GM21529 (cell line): ENCODE results near the gene PUDP.

Source experiments
- ATAC-seq: cut with Tn5 transposase; IDR thresholded peaks from one replicate; pipeline ENCODE4 v1.9.1; 2021; ENCODE audit not compliant: unreplicated experiment

The PUDP gene

GRCh38 chrX:7076245-7076661, 71.7 kb downstream of the PUDP start:
- ATAC-seq, result no peak

GRCh38 chrX:7074908-7075204, 73.1 kb downstream of the PUDP start:
- ATAC-seq, result no peak

- ATAC-seq, result no peak
Observed at GRCh38 chrX:7074148-7074907, 73.6 kb downstream of the PUDP start.

- no peak for ATAC-seq
Observed at GRCh38 chrX:7073336-7073735, 74.6 kb downstream of the PUDP start.

GRCh38 chrX:7072856-7073255, 75.1 kb downstream of the PUDP start:
- no peak for ATAC-seq

GRCh38 chrX:7071390-7071789, 76.6 kb downstream of the PUDP start:
- no peak for ATAC-seq

- no peak for ATAC-seq
Observed at GRCh38 chrX:7069556-7069955, 78.4 kb downstream of the PUDP start.

GRCh38 chrX:7068939-7069367, 79.0 kb downstream of the PUDP start:
- peak; percentile 43 for ATAC-seq

- ATAC-seq, result no peak
Observed at GRCh38 chrX:7067256-7067655, 80.7 kb downstream of the PUDP start.

- no peak for ATAC-seq
Observed at GRCh38 chrX:7065473-7065872, 82.5 kb downstream of the PUDP start.

GRCh38 chrX:7062903-7063302, 85.0 kb downstream of the PUDP start:
- no peak for ATAC-seq

GRCh38 chrX:7062276-7062675, 85.7 kb downstream of the PUDP start:
- ATAC-seq, result no peak

- no peak for ATAC-seq
Observed at GRCh38 chrX:7061429-7061828, 86.5 kb downstream of the PUDP start.

GRCh38 chrX:7060444-7060843, 87.5 kb downstream of the PUDP start:
- ATAC-seq, result no peak

- peak; percentile 1 for ATAC-seq
Observed at GRCh38 chrX:7059859-7060258, 88.1 kb downstream of the PUDP start.

- peak; percentile 92 for ATAC-seq
Observed at GRCh38 chrX:7059214-7059838, 88.6 kb downstream of the PUDP start.

- ATAC-seq, result no peak
Observed at GRCh38 chrX:7055386-7056137, 92.4 kb downstream of the PUDP start.

- no peak for ATAC-seq
Observed at GRCh38 chrX:7054219-7055216, 93.4 kb downstream of the PUDP start.

GRCh38 chrX:7052541-7052940, 95.4 kb downstream of the PUDP start:
- ATAC-seq, result no peak

- ATAC-seq, result no peak
Observed at GRCh38 chrX:7050271-7050670, 97.7 kb downstream of the PUDP start.

GRCh38 chrX:7047951-7048350, 100.0 kb downstream of the PUDP start:
- ATAC-seq, result no peak
